CD4-positive, alpha-beta T cell (primary cell): ENCODE data around the gene INVS. TPM values are rescaled to one million over a fixed set of nuclear protein-coding genes. Genes with fewer than 3 reads are reported as not detected.

ENCODE experiments used
- ATAC-seq: fragments of 200-7000 bp; cut with Tn5 transposase; one replicate; pipeline ENCODE4 v1.10.0; 2022; ENCODE audit warnings: mild to moderate bottlenecking; ENCODE audit not compliant: poor library complexity
- CTCF ChIA-PET: fragments of 350-600 bp; sonication (Branson Sonifier 250); formaldehyde crosslinking; loops from one replicate; lab custom pipeline; 2021; ENCODE audit warnings: antibody characterized with exemption, inconsistent platforms; lab: Charles Lee
- POLR2A ChIA-PET: fragments of 350-600 bp; sonication (Branson Sonifier 250); formaldehyde crosslinking; loops from one replicate; lab custom pipeline; 2021; ENCODE audit warnings: antibody characterized with exemption, inconsistent platforms; lab: Charles Lee
- DNase-seq, 14 experiments: peaks; one replicate each; pipeline ENCODE4 v3.0.0-alpha.2; 2013 to 2020; ENCODE audit warnings: mixed read lengths in 2 of 14
- H3K27ac ChIP-seq, 2 donors: one replicate each; pipeline versions ENCODE4 v1.5.1 to v1.7.0; 2013; ENCODE audit warnings: low read length in 2 of 2, low read depth in 1 of 2, mild to moderate bottlenecking in 1 of 2
- H3K27me3 ChIP-seq, 2 experiments: 1 replicate in 1 of 2; 2 replicates in 1 of 2; pipeline versions ENCODE4 v1.6.1 to v1.7.0; 2013; ENCODE audit warnings: low read length in 2 of 2, control low read depth in 1 of 2, mild to moderate bottlenecking in 1 of 2, moderate library complexity in 1 of 2; ENCODE audit not compliant: insufficient read depth in 2 of 2, control insufficient read depth in 1 of 2
- H3K36me3 ChIP-seq: one replicate; pipeline ENCODE4 v1.6.1; 2013; ENCODE audit warnings: low read length, control low read depth; ENCODE audit not compliant: insufficient read depth
- H3K4me1 ChIP-seq: one replicate; pipeline ENCODE4 v1.6.1; 2013; ENCODE audit warnings: low read length, control low read depth; ENCODE audit not compliant: insufficient read depth
- H3K4me3 ChIP-seq: one replicate; pipeline ENCODE4 v1.5.1; 2013; ENCODE audit warnings: mild to moderate bottlenecking, low read length, moderate library complexity
- H3K9me3 ChIP-seq, 2 experiments: 1 replicate in 1 of 2; 2 replicates in 1 of 2; pipeline versions ENCODE4 v1.6.1 to v1.7.0; 2013; ENCODE audit warnings: low read length in 2 of 2, mild to moderate bottlenecking in 2 of 2, control low read depth in 1 of 2, moderate library complexity in 1 of 2; ENCODE audit not compliant: control insufficient read depth in 1 of 2, insufficient read depth in 1 of 2
- H3K27ac Mint-ChIP-seq: one replicate; pipeline ENCODE4 v1.8.0; 2020; ENCODE audit warnings: mixed read lengths
- H3K27me3 Mint-ChIP-seq: one replicate; pipeline ENCODE4 v1.8.0; 2021; ENCODE audit warnings: mixed read lengths
- H3K36me3 Mint-ChIP-seq: one replicate; pipeline ENCODE4 v1.8.0; 2021; ENCODE audit warnings: low read depth, mixed read lengths
- H3K4me1 Mint-ChIP-seq: one replicate; pipeline ENCODE4 v1.8.0; 2021; ENCODE audit warnings: low read depth, mixed read lengths
- H3K4me3 Mint-ChIP-seq: one replicate; pipeline ENCODE4 v1.8.0; 2020; ENCODE audit warnings: mild to moderate bottlenecking, mixed read lengths
- H3K9me3 Mint-ChIP-seq: one replicate; pipeline ENCODE4 v1.8.0; 2020; ENCODE audit warnings: mixed read lengths
- CTCF ChIP-seq: fragments of 200-600 bp; IDR thresholded peaks from one replicate; pipeline ENCODE4 v1.8.0; 2022; ENCODE audit warnings: antibody characterized with exemption, mild to moderate bottlenecking
- intact Hi-C, 2 experiments: fragments of 100-400 bp; cut with DNase I in 1 of 2; cut with micrococcal nuclease in 1 of 2; formaldehyde crosslinking; loops; one replicate each; pipeline versions ENCODE4 v1.15.1 to v1.9.0; 2023 to 2025; cut with DNase I, micrococcal nuclease
- total RNA-seq, 174 experiments: library from RNA in 2 of 174; stranded (reverse) in 2 of 174; gene quantifications; one replicate each; pipeline ENCODE4 v1.2.3 and lab custom pipeline; 2021 to 2026

The INVS gene
- total RNA-seq, 2 experiments from 2014 or later = 13.6 to 14.3 TPM

- Mint-ChIP-seq H3K27ac (no peak overlapping the region), H3K27me3 (no peaks in the 10 kb centered on the region)
These were observed 98.5 kb downstream of the INVS start for GRCh38 chr9:100197553-100197952.

GRCh38 chr9:100202806-100203205 lies 103.8 kb downstream of the INVS start:
- Histone ChIP-seq H3K9me3 (no peaks in the 10 kb centered on the region), H3K36me3 (no peaks in the 10 kb centered on the region), H3K27me3 (no peaks in the 10 kb centered on the region), H3K4me1 (no peaks in the 10 kb centered on the region), H3K4me3 (no peak overlapping the region), H3K27ac (no peak overlapping the region)
- no peak for ATAC-seq
- ChIA-PET POLR2A (no interaction called here), CTCF (no interaction called here)
- Mint-ChIP-seq H3K4me1 (no peaks in the 10 kb centered on the region), H3K27me3 (no peaks in the 10 kb centered on the region), H3K36me3 (peaks cover 21% of the 10 kb centered on the region), H3K27ac (no peak overlapping the region), H3K4me3 (no peak overlapping the region), H3K9me3 (no peaks in the 10 kb centered on the region)
- TF ChIP-seq CTCF = no peak
- DNase-seq = no peak
- intact Hi-C loops = no loop called here

More at GRCh38 chr9:100197553-100197952, 98.5 kb downstream of the INVS start:
- ATAC-seq (no peak), DNase-seq (no peak)
- peaks cover 60% of the 10 kb centered on the region for H3K36me3 Mint-ChIP-seq
- intact Hi-C loops = no loop called here
- TF ChIP-seq CTCF = no peak
- Histone ChIP-seq H3K9me3 (no peaks in the 10 kb centered on the region), H3K27me3 (no peaks in the 10 kb centered on the region), H3K27ac (no peak overlapping the region), H3K4me3 (no peak overlapping the region), H3K36me3 (no peaks in the 10 kb centered on the region), H3K4me1 (no peaks in the 10 kb centered on the region)
- CTCF ChIA-PET = no interaction called here
- no peaks in the 10 kb centered on the region for H3K4me1 Mint-ChIP-seq
- POLR2A ChIA-PET = no interaction called here
- H3K4me3 Mint-ChIP-seq = no peak overlapping the region
- H3K9me3 Mint-ChIP-seq = no peaks in the 10 kb centered on the region

GRCh38 chr9:100204796-100205195 lies 105.8 kb downstream of the INVS start:
- no peak for DNase-seq
- Mint-ChIP-seq H3K4me3 (no peak overlapping the region), H3K4me1 (peaks cover 2% of the 10 kb centered on the region), H3K27ac (no peak overlapping the region), H3K27me3 (no peaks in the 10 kb centered on the region), H3K36me3 (peaks cover 12% of the 10 kb centered on the region), H3K9me3 (no peaks in the 10 kb centered on the region)
- intact Hi-C loops = no loop called here
- no peak for TF ChIP-seq CTCF
- POLR2A ChIA-PET = interaction anchor here (1.0 kb wide), 1 partner anchor 16 kb away, joined by 3 read pairs; no protein-coding TSS in a partner anchor
- no peaks in the 10 kb centered on the region for H3K36me3 ChIP-seq
- no peaks in the 10 kb centered on the region for H3K9me3 ChIP-seq
- CTCF ChIA-PET = no interaction called here
- H3K27ac ChIP-seq = no peak overlapping the region
- no peak for ATAC-seq
- H3K4me1 ChIP-seq = no peaks in the 10 kb centered on the region
- H3K27me3 ChIP-seq = no peaks in the 10 kb centered on the region
- no peak overlapping the region for H3K4me3 ChIP-seq
